Calu3 (cell line): ENCODE results near the gene DAPK3. TPM values are rescaled to one million over a fixed set of nuclear protein-coding genes. Genes with fewer than 3 reads are reported as not detected.
A peak's percentile ranks its signal among the peaks of the same experiment; 100 is the strongest.

ENCODE experiments used
- Bru-seq: library from RNA; stranded (reverse); fragments of 400-500 nt; gene quantifications from one replicate; lab custom pipeline; 2021; lab: Mats Ljungman, UMichigan
- BruChase-seq, 2 experiments: library from RNA; stranded (reverse); fragments of 400-500 nt; gene quantifications; one replicate each; lab custom pipeline; 2021; lab: Mats Ljungman, UMichigan
- BruUV-seq: library from RNA; stranded (reverse); fragments of 400-500 nt; replicated peaks from 2 replicates; lab custom pipeline; 2021; lab: Mats Ljungman, UMichigan
- CTCF ChIA-PET: fragments of 300-600 bp; sonication (Branson Sonifier 250); formaldehyde crosslinking; loops from one replicate; lab custom pipeline; 2022; ENCODE audit warnings: antibody characterized with exemption; lab: Charles Lee
- DNase-seq: peaks from one replicate; pipeline ENCODE4 v3.0.0; 2022
- H3K27ac Mint-ChIP-seq: one replicate; pipeline ENCODE4 v1.8.0; 2022; ENCODE audit warnings: mixed read lengths; ENCODE audit not compliant: unreplicated experiment
- H3K27me3 Mint-ChIP-seq: one replicate; pipeline ENCODE4 v1.8.0; 2022; ENCODE audit warnings: mixed read lengths; ENCODE audit not compliant: unreplicated experiment
- H3K36me3 Mint-ChIP-seq: one replicate; pipeline ENCODE4 v1.8.0; 2022; ENCODE audit warnings: mild to moderate bottlenecking, moderate library complexity, mixed read lengths; ENCODE audit not compliant: insufficient read depth, unreplicated experiment
- H3K4me1 Mint-ChIP-seq: one replicate; pipeline ENCODE4 v1.8.0; 2022; ENCODE audit warnings: mild to moderate bottlenecking, low read depth, mixed read lengths; ENCODE audit not compliant: unreplicated experiment
- H3K4me3 Mint-ChIP-seq: one replicate; pipeline ENCODE4 v1.8.0; 2022; ENCODE audit warnings: mild to moderate bottlenecking, low read depth, moderate library complexity, mixed read lengths; ENCODE audit not compliant: unreplicated experiment
- H3K9me3 Mint-ChIP-seq: one replicate; pipeline ENCODE4 v1.8.0; 2022; ENCODE audit warnings: low read depth, mixed read lengths; ENCODE audit not compliant: unreplicated experiment
- CTCF ChIP-seq: fragments of 200-600 bp; IDR thresholded peaks from one replicate; pipeline ENCODE4 v1.8.0; 2022; ENCODE audit warnings: antibody characterized with exemption; ENCODE audit not compliant: unreplicated experiment
- intact Hi-C: fragments of 100-400 bp; cut with micrococcal nuclease; formaldehyde crosslinking; loops from one replicate; pipeline ENCODE4 v1.10.0; 2022; ENCODE audit not compliant: unreplicated experiment
- long read RNA-seq: library from polyadenylated mRNA; stranded (forward); transcript quantifications from one replicate; pipeline ENCODE4 v2.0.0, GENCODE V29; 2022
- total RNA-seq: library from RNA; stranded (reverse); gene quantifications from 2 replicates; pipeline ENCODE4 v1.2.3, GENCODE V29; 2022

DAPK3 gene
- total RNA-seq (46.3 and 50.9 TPM in 2 replicates), Bru-seq, nascent RNA (percentile 59 among the genes with signal in this experiment), BruChase-seq, experiment 1, labeled RNA remaining after a 6-hour chase (percentile 66 among the genes with signal in this experiment), BruChase-seq, experiment 2, labeled RNA remaining after a 2-hour chase (percentile 71 among the genes with signal in this experiment)
- long read RNA-seq, partial matches to known transcripts = 1 of 3 reads
- long read RNA-seq, other reads (novel, unspliced or antisense) = 2 of 3 reads

DNA sequence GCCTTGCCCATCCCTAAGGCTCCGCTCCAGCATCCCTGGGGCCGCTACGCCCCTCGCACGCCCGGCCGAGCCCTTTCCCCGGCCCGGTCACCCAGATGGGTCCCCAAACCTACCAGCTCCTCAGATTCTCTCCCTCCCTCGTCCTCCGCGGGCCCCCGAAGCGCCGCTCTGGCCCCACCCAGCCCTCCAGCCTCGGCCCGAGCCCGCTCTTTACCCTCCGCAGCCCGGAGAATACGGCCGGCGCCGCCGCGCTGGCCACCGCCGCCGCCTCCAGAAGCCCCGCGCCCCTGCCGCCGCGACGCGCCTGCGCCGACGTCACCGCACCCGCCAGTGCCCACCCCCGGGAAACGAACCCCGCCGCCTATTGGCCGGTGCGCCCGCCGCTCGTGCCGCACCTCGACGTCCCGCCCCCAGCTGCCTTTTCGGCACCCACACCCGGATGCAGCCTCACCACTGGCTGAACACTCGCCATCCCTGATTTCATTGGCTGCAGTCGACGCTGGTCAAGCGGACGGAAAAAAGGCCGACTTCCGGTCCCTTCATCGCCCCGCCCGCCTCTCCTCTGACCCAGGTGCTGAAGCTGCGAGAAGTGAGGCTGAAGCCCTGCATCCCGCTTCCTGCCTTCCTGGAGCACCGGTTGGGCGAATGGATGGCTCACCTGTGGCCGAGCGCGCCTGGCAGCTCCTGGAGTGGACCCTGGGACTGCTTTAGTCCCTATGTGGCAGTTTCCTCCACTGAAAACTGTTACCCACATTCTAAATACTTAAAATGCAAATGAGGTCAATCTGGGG lies at the start of gene DAPK3:
Gene DAPK3 (minus strand): TSS at position 292 of the 791 bp plus-strand sequence. CDS start 1,364 bp downstream, outside the sequence.
- Mint-ChIP-seq H3K27ac (peak within 1 kb of the TSS; percentile 72), H3K4me3 (peak within 1 kb of the TSS; percentile 78), H3K4me1 (peaks cover 14% of the 10 kb centered on the region), H3K9me3 (no peaks in the 10 kb centered on the region), H3K27me3 (no peaks in the 10 kb centered on the region), H3K36me3 (peaks cover 68% of the 10 kb centered on the region)
- TF ChIP-seq CTCF = no peak
- no TSS peak for BruUV-seq
- CTCF ChIA-PET = interaction anchor here (1.0 to 1.2 kb wide), 2 partner anchors 17 to 118 kb away, joined by 3 to 6 read pairs; no protein-coding TSS in a partner anchor
- peak; percentile 95 for DNase-seq
- intact Hi-C loops = no loop called here

GRCh38 chr19:4019578-4019977 lies 48.7 kb upstream of the DAPK3 start:
- H3K4me3 Mint-ChIP-seq = no peak overlapping the region
- H3K36me3 Mint-ChIP-seq = peaks cover 32% of the 10 kb centered on the region
- no peaks in the 10 kb centered on the region for H3K27me3 Mint-ChIP-seq
- H3K9me3 Mint-ChIP-seq = no peaks in the 10 kb centered on the region
- DNase-seq = no peak
- intact Hi-C loops = no loop called here
- H3K27ac Mint-ChIP-seq = no peak overlapping the region
- no peak for TF ChIP-seq CTCF
- no peaks in the 10 kb centered on the region for H3K4me1 Mint-ChIP-seq
- BruUV-seq = no TSS peak
- CTCF ChIA-PET = no interaction called here

GRCh38 chr19:4018775-4019504 lies 48.0 kb upstream of the DAPK3 start:
- BruUV-seq = no TSS peak
- Mint-ChIP-seq H3K36me3 (peaks cover 27% of the 10 kb centered on the region), H3K4me1 (no peaks in the 10 kb centered on the region), H3K9me3 (no peaks in the 10 kb centered on the region), H3K27me3 (no peaks in the 10 kb centered on the region), H3K27ac (peak overlapping the region; percentile 19), H3K4me3 (no peak overlapping the region)
- TF ChIP-seq CTCF = no peak
- intact Hi-C loops = no loop called here
- DNase-seq = no peak
- CTCF ChIA-PET = no interaction called here

- no peak for TF ChIP-seq CTCF
- no peaks in the 10 kb centered on the region for H3K4me1 Mint-ChIP-seq
- CTCF ChIA-PET = no interaction called here
- no peaks in the 10 kb centered on the region for H3K9me3 Mint-ChIP-seq
- peaks cover 25% of the 10 kb centered on the region for H3K36me3 Mint-ChIP-seq
- H3K4me3 Mint-ChIP-seq = no peak overlapping the region
- no peak for DNase-seq
- H3K27ac Mint-ChIP-seq = peak overlapping the region; percentile 19
- intact Hi-C loops = no loop called here
- H3K27me3 Mint-ChIP-seq = no peaks in the 10 kb centered on the region
- BruUV-seq = no TSS peak
These were observed 47.3 kb upstream of the DAPK3 start for GRCh38 chr19:4018140-4018613.
